ENCODE measurements around the gene PITPNC1. TPM values are rescaled to one million over a fixed set of nuclear protein-coding genes. Genes with fewer than 3 reads are reported as not detected.

Gene PITPNC1
- total RNA-seq, 1 donor from 2014 or later: 14.6 TPM

- DNase-seq (no peak), ATAC-seq (ENCODE audit: poor library complexity) (peak; percentile 72)
Observed at GRCh38 chr17:67544364-67544955, 167.4 kb downstream of the PITPNC1 start.

DNA sequence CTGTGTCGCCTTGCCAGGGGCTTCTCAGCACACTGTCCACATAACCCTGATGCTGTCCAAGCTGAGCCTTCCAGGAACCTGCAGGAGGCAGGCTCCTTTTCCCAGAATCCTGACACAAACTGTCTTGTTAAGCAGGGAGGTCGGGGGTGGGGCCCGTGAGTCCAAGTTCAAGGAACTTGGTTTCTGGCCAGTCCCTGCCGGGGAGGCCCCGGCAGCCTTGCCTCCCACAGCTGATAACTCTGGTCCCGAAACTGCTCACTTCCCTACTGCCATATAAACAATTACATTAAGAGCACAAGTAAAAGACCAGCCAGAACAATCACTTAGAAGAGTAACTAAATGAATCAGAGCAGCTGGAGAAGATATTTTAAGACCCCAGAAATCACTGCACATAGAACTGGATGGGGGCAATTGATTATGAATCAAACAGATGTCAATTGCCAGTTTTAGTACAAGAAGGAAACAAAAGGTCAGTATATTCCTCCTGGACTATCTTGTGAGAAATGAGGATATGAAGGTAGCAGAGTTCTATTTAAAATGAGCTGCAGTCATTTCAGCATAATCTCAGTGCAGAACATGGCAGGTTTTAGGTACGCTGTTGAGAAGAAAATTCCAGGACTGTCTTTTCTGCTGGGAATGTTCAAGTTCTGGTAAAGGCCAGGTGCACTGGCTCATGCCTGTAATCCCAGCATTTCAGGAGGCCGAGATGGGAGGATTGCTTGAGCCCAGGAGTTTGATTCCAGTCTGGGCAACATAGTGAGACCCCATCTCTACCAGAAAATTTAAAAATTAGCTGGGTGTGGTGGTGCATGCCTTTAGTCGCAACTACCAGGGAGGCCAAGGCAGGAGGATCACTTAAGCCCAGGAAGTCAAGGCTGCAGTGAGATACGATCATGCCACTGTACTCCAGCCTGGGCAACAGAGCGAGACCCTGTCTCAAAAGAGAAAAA, 169.8 kb downstream of the PITPNC1 start:
- intact Hi-C loops (cut with DNase I): loop anchor here (10.0 kb wide), 1 partner anchor 172 kb away; the partner anchor contains the start of gene PITPNC1
- DNase-seq: peak; percentile 72
- ATAC-seq (ENCODE audit: poor library complexity): peak; percentile 74

More at GRCh38 chr17:67544364-67544955, 167.4 kb downstream of the PITPNC1 start:
- intact Hi-C loops (cut with DNase I): loop anchor here (10.0 kb wide), 1 partner anchor 170 kb away; the partner anchor contains the start of gene PITPNC1

DNA sequence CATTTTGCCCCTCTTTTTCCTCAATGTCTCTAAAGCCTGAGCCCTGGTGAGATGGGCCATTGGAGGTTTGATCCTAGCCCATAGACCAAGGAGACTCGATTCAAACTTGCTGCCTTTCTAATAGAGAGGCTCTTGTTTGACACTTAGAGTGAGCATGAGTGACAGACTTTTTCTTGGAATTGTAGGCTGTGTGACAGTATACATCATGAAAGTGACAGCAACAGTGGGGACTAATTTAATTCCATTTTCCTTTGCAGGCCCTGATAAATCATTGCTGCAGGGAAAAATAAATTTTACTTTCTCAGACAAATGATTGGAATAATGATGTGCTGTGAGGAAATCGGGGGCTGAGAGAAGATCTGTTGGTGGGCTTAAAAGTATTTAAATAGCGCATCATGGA, 171.6 kb downstream of the PITPNC1 start:
- no peak for ATAC-seq (ENCODE audit: poor library complexity)
- intact Hi-C loops (cut with DNase I): loop anchor here (10.0 kb wide), 1 partner anchor 174 kb away; the partner anchor contains the start of gene PITPNC1
- DNase-seq: no peak

GRCh38 chr17:67549820-67550219, 172.7 kb downstream of the PITPNC1 start:
- no peak for ATAC-seq (ENCODE audit: poor library complexity)
- DNase-seq: no peak
- intact Hi-C loops (cut with DNase I): loop anchor here (10.0 kb wide), 1 partner anchor 175 kb away; the partner anchor contains the start of gene PITPNC1

DNA sequence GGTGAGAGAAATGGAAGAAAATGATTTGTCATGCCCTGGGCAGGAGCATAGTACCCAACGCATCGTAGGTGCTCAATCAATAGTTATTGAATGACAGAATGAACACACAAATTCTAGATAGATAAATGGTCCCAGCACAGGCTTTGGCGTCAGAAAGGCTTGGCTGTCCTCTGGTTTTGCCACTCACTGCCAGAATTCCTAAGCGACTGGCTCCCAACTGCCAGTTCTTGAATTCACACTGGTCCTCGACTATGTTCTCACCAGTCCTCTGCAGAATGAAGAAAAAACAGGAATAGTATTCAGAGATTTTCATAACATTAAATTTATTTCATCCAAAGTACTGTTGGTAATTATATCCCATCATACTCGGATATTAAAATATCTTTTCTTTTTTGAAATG, 177.6 kb downstream of the PITPNC1 start:
- ATAC-seq (ENCODE audit: poor library complexity): peak; percentile 55
- DNase-seq: no peak
- intact Hi-C loops (cut with DNase I): no loop called here

DNA sequence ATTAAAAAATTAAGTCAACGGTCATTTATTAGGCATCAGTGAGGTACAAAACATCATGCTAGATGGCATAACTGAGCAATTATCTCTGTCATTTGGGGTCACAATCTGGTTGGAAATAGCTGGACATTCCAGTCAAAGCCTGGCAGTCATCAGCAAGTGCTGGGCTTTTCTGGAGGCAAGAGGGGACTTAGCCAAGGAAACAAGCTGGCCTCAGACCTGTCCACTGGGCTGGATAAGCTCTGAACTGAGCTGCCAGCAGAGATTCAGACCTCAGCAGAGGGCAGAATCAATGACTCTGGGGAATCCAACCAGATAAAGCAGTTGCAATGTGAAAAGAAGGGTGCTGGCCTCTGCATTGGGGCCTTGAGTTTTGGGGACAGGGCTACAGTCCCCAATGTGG, 178.8 kb downstream of the PITPNC1 start:
- no peak for DNase-seq
- intact Hi-C loops (cut with DNase I): no loop called here
- ATAC-seq (ENCODE audit: poor library complexity): peak; percentile 50

DNA sequence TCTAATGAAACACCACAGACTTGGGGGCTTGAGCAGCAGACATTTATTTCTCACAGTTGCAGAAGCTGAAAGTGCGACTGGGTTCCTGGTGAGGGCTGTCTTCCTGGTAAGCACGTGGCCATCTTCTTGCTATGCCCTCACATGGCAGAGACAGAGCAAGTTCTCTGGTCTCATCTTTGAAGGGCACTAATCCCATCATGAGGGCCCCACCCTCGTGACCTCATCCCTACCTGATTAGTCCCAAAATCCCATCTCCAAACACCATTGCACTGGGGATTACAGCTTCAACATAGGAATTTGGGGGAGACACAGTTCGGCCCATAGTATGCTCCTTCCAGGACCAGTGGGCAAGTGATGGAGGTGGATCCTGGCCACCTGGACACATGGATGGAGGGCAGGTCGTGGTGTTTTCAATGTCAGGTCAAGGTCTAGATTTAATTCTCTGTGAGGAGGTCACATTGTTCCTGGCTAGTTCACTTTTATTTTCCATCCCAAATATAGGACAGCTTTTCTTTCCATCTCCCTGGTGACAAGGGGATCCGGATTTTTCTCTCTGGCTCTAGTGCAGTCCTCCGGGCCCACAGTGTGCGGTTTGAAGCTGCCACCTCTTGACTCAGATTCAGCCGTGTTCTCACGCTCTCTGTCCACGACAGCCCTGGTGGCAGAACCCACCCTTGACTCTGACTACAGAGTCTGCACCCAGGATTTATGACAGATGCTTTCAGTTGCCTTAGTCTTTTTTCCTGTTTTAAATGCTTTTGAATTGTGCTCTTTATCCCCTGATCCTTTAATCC, 180.2 kb downstream of the PITPNC1 start:
- ATAC-seq (ENCODE audit: poor library complexity) (no peak), DNase-seq (no peak)
- intact Hi-C loops (cut with DNase I): no loop called here

GRCh38 chr17:67557921-67558320, 180.8 kb downstream of the PITPNC1 start:
- DNase-seq (no peak), ATAC-seq (ENCODE audit: poor library complexity) (no peak)
- intact Hi-C loops (cut with DNase I): no loop called here

DNA sequence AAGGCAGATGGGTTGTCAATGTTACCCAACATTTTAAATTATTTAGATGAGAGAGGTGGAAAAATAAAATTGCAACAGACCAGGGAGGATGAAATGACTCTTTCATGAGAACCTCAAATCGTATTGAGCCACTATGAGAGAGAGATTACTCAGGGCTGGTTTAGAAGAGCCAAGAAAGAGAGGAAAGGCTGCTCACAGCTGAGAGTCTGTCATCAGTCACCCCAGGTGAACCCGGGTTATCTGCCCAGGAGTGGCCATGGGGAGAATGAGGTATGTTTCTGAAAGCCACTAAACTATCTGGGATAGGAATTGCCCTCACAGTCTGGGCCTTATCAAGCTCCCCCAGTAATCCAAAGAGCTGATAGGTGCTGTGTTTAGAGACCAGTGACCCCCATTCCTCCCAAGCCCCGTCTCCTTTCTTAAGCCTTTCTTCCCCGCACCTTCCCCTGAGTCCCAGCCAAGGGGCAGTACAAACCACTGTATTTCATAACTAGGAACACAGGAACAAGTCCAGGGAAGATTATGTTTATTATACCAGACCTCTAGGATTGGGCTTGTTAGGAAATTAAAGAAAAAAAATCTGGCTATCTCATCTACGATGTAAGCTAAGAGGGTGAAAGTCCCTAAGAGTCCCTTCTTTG, 181.8 kb downstream of the PITPNC1 start:
- intact Hi-C loops (cut with DNase I): no loop called here
- ATAC-seq (ENCODE audit: poor library complexity) (peak; percentile 64), DNase-seq (no peak)

GRCh38 chr17:67559381-67559966, 182.4 kb downstream of the PITPNC1 start:
- DNase-seq (no peak), ATAC-seq (ENCODE audit: poor library complexity) (no peak)
- intact Hi-C loops (cut with DNase I): no loop called here

- no peak for DNase-seq
- intact Hi-C loops (cut with DNase I): no loop called here
- no peak for ATAC-seq (ENCODE audit: poor library complexity)
Observed at GRCh38 chr17:67562005-67562404, 184.9 kb downstream of the PITPNC1 start.

- DNase-seq (no peak), ATAC-seq (ENCODE audit: poor library complexity) (no peak)
- intact Hi-C loops (cut with DNase I): no loop called here
Observed at GRCh38 chr17:67563692-67564228, 186.7 kb downstream of the PITPNC1 start.

GRCh38 chr17:67565068-67565467, 188.0 kb downstream of the PITPNC1 start:
- intact Hi-C loops (cut with DNase I): no loop called here
- DNase-seq: no peak
- no peak for ATAC-seq (ENCODE audit: poor library complexity)

GRCh38 chr17:67566656-67567055, 189.6 kb downstream of the PITPNC1 start:
- no peak for DNase-seq
- intact Hi-C loops (cut with DNase I): no loop called here
- ATAC-seq (ENCODE audit: poor library complexity): no peak

DNA sequence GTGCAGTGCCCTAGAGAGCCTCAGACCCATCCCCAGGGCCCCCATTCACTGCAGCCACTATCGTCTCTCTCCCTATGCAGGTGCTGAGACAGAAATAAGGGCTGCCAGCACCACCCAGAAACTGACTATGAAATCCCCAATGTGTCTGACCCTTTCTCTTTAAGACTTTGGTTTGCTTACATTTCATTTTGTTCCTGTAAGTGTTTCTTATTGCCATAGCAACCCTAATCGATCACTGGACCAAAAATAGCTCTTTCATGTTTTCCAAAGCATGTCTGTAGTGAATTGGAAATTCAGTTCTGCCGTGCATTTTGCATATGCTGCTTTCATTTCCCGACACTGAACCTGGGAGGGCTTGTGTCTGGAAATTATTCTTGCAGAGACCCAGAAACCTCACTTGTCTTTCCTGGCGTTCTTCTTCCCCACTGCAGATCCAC, 192.0 kb downstream of the PITPNC1 start:
- intact Hi-C loops (cut with DNase I): no loop called here
- DNase-seq: no peak
- no peak for ATAC-seq (ENCODE audit: poor library complexity)

DNA sequence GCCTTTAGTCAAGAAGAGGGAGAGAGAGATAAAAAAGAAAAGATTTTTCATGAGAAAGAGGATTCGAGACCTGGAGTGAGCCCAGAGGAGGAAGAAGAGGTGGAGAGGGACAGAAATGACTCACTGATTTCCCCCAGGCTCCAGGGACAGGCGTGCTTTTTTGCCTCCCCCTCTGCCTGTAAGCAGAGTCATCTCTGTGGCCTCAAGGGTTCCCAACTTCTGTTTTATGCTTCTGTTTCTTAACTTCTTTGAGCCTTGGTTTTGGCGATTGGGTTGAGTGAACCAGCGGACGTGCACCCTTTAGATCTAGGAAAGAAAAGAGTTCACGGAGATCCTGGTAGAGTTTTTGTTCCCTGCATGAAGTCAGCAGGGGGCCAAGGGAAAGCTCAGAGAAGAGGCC, 192.8 kb downstream of the PITPNC1 start:
- intact Hi-C loops (cut with DNase I): no loop called here
- no peak for ATAC-seq (ENCODE audit: poor library complexity)
- no peak for DNase-seq

DNA sequence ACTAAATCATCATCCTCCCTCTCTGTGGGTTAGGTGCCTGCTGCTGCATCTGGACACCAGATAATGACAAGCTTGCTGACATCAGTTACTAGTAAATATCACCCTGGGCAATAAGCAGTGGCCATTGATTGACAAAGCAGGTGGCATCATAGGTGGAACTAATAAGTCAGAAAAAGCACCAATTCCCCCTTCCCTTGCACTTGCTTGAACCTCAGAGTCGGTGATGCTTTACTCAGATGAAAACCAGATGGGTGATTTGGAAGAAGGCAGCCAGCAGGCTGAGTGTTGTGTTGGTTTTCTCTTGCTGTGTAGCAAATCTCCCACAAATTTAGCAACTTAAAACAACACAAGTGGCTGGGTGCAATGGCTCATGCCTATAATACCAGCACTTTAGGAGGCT, 193.7 kb downstream of the PITPNC1 start:
- DNase-seq (no peak), ATAC-seq (ENCODE audit: poor library complexity) (no peak)
- intact Hi-C loops (cut with DNase I): no loop called here

- intact Hi-C loops (cut with DNase I): no loop called here
- no peak for ATAC-seq (ENCODE audit: poor library complexity)
Observed at GRCh38 chr17:67571478-67571877, 194.4 kb downstream of the PITPNC1 start.

More at GRCh38 chr17:67571478-67571877, 194.4 kb downstream of the PITPNC1 start:
- no peak for DNase-seq
